CD4-positive, alpha-beta T cell treated with Interleukin-6 for 4 hours (primary cell): Measurements from ENCODE around the gene BRD2.
A peak's percentile ranks its signal among the peaks of the same experiment; 100 is the strongest.

Source experiments
- DNase-seq: peaks from one replicate; pipeline ENCODE4 v3.0.0-alpha.2; 2020; ENCODE audit warnings: mixed read lengths

The BRD2 gene

GRCh38 chr6:32973144-32974015, 5.0 kb downstream of the BRD2 start:
- DNase-seq, result peak; percentile 52

- DNase-seq, result peak; percentile 48
Observed at GRCh38 chr6:32974016-32974333, 5.6 kb downstream of the BRD2 start.

GRCh38 chr6:32974541-32975308, 6.3 kb downstream of the BRD2 start:
- DNase-seq, result no peak

DNA sequence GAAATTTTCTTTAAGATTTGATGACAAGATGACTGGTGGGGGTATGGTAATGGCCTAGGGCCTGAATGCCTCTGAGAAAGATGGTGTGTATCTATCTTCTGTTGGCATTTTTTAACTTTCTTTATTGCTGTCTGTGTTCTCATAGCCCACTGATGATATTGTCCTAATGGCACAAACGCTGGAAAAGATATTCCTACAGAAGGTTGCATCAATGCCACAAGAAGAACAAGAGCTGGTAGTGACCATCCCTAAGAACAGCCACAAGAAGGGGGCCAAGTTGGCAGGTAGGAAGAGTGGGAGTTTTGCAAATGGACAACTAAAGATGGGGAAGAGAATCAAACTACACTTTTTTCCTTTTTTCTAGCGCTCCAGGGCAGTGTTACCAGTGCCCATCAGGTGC, 7.5 kb downstream of the BRD2 start:
- no peak for DNase-seq

- no peak for DNase-seq
Observed at GRCh38 chr6:32976334-32977069, 8.1 kb downstream of the BRD2 start.

DNA sequence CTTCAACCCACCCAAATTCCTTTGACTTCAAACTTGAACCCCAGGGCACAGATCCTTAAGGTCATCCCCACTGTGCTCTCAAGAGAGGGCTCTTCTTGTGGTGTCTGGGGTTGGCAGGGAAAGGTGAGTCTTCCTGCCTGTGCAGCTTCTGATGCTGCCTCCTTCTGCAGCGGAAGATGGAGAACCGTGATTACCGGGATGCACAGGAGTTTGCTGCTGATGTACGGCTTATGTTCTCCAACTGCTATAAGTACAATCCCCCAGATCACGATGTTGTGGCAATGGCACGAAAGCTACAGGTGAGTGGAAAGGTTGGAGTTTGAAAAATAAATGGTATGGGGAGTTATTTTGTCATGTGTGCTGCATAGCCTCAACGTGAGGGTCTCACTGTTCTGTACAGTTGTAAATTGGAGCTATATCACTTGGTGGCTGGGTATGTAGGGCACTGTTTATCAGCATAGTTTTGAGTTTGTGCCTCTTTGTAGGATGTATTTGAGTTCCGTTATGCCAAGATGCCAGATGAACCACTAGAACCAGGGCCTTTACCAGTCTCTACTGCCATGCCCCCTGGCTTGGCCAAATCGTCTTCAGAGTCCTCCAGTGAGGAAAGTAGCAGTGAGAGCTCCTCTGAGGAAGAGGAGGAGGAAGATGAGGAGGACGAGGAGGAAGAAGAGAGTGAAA, 9.0 kb downstream of the BRD2 start:
- DNase-seq, result no peak

DNA sequence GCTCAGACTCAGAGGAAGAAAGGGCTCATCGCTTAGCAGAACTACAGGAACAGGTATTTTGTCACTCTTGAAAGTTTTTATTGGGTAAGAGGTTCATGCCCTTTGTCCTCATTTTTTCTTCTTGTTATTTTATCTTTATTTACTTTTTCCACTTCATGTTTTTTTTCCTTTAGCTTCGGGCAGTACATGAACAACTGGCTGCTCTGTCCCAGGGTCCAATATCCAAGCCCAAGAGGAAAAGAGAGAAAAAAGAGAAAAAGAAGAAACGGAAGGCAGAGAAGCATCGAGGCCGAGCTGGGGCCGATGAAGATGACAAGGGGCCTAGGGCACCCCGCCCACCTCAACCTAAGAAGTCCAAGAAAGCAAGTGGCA, 9.5 kb downstream of the BRD2 start:
- DNase-seq, result no peak

DNA sequence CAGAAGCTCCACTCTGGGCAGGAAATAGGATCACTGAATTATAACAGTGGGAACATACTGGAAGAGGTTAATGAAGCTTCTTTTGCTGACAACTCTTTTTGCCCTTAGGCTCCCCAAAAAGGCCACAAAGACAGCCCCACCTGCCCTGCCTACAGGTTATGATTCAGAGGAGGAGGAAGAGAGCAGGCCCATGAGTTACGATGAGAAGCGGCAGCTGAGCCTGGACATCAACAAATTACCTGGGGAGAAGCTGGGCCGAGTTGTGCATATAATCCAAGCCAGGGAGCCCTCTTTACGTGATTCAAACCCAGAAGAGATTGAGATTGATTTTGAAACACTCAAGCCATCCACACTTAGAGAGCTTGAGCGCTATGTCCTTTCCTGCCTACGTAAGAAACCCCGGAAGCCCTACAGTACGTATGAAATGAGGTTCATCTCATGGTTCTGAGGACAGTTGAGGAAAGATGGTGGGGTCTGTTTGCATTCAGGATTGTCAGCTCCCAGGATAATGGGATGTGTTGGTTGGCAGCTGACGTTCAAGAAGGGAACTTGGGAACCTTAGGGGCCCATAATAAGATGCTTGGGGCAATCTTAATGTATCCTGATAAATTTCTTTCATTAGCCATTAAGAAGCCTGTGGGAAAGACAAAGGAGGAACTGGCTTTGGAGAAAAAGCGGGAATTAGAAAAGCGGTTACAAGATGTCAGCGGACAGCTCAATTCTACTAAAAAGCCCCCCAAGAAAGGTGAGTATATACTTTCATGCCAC, 11.5 kb downstream of the BRD2 start:
- no peak for DNase-seq

GRCh38 chr6:32980488-32981038, 12.2 kb downstream of the BRD2 start:
- DNase-seq, result no peak

DNA sequence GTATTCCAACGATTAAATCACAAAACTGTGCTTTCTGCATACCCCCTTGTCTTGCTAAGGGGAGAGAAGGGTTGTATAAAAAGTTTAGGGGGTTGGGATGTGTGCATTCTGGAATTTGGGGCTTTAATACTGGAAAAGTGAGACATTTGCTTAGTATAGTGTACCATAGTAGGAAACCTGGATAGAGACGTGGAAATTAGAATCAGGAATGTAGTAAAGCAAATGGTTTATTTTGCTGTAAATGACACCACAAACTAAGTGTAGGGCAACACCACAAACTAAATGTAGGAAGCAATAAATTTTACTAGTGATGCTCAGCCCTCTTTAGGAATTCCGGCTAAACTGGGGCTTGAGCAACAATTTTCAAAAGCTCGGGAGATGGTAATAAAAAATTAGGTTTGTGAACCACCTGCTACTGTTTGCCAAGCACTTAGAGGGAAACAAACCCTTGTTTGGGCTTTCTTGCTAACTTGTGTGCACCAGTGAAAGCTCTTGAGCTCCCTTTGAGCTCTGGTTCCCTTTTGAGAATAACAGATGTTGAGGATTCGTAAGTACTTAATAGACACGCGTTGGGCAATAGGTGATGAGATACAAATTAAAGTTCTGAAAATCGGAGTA, 13.8 kb downstream of the BRD2 start:
- DNase-seq, result no peak

- DNase-seq, result no peak
Observed at GRCh38 chr6:32982702-32983492, 14.5 kb downstream of the BRD2 start.

GRCh38 chr6:32983493-32983848, 15.1 kb downstream of the BRD2 start:
- DNase-seq, result no peak

DNA sequence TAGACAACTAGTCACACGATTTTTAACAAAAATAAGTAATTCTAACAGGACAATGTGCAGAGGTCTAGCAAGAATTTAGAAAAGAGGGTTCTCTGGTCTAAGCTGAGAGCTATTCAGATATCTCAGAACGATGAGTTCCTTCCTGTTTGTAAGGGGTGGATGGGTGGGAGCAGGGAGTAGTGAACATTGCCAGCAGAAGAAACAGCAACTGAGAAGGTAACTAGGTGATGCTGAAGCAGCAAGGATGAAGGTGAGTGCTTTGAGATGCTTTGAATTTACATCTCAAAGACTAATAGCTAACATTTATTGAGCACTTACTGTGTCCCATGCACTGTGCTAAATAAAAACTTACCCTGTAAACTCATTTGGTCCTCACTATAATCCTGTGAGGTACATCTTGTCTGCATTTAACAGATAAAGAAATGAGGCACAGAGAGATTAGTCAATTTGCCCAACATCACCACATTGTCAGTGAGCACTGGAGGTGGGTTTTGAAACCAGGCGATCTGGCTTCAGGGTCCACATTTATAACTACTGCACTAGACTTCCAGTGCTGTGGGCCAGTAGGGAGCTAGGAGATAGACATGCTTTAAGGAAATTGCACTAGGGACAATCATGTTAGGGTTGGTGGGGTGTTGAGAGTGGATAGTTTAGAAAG, 15.7 kb downstream of the BRD2 start:
- DNase-seq, result no peak

DNA sequence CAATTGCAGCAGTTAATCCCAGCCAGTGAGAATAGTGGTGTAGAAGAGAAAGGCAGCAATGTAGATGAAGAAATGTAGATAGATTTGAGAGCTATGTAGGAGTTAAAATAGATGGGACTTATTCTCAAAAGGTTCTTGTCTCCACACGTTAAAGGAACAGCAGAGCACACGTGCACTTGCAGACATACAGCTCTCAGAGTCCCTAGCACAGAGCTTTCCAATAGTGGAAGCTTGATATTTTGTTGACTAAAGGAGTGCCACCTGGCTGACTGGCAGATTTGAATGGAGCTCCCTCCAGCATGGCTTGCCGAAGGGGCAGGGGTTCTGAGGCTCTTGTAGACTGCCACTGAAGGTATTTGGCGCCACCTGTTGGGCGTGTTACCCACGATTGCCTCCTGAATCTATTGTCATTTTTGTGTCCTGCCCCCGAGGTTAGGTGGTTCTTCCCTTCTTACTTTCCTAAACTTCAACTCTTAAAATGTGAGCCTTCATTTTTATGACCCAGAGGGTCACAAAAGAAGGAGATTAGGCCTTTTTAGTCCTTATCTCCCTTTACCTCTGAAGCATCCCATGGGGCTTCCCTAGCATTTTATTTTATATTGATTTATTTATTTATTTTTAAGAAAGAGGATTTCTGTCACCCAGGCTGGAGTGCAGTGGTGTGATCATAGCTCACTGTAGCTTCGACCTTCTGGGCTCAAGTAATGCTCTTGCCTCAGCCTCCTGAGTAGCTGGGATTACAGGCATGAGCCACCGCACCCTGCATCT, 16.4 kb downstream of the BRD2 start:
- peak; percentile 95 for DNase-seq

DNA sequence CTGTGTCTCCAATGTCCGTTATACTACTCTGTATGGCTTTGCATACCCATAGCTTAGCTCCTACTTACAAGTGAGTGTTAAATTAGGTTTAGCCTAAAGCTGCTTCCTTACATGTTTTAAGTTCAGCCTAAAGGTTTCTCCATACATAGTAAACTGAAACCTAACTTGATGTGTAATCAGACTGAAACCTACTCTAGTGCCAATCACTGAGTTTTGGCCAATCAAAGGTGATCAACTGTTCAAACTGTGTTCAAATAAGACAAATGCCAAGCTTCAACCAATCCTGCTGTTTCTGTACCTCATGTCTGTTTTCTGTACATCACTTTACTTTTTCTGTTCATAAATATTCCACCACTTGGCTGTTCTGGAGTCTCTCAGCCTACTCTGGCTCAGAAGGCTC, 21.0 kb downstream of the BRD2 start:
- no peak for DNase-seq

DNA sequence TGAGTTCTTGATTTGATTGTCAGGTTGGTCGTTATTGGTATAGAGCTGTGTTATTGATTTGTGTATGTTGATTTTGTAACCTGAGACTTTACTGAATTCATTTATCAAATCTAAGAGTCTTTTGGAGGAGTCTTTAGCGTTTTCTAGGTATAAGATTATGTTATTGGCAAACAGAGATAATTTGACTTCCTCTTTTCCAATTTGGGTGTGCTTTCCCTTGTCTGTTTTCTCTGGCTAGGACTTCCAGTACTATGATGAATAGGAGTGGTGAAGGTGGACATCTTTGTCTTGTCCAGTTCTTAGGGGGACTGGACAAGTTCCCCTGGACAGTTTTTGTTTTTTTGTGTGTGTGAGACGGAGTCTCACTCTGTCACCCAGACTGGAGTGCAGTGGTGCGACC, 23.6 kb downstream of the BRD2 start:
- DNase-seq, result no peak

DNA sequence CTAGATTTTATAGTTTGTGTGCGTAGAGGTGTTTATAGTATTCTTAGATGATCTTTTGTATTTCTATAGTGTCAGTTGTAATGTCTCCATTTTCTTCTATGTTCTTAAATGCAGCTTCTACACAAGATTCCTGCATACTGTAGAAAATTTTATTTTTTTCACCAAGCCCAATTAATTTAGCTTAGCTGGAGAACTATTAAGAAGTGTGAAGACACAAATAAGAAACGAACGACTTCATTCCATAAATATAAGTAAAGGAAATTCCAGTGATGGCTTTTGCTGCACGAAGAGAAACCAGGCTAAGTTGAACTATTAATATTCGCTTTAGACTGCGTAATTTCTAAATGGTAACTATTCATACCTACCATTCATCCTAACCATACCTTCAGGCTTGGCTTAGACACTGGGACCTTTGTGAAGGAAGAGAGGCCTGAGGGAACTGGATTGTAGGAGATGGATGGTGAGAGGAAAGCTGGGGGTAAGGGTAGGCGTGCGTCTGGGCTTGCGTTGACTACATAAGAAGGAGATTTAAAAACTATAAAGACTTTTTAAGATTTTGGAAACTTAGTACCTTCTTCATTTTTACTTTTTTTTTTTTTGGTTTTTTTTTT, 25.1 kb downstream of the BRD2 start:
- DNase-seq, result no peak

- DNase-seq, result no peak
Observed at GRCh38 chr6:32995448-32995847, 27.1 kb downstream of the BRD2 start.

DNA sequence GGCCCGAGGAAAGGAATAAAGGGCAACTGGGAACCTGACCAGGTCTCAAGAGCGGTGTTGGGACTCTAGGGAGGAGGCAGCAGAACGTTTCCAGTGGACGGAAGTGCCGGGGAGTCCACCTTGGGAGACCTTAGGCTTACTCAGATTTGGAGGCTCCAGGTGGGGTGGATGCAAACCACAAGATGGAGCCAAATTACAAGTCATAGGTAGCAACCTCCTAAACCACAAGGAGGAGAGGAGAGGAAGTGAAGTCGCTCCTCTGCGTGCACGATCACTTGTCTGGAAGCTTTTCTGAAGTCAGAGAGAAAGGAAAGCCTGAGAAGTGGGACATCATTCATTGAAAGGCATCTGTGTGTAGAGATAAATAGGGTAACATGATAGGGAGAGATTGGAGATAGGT, 31.7 kb downstream of the BRD2 start:
- peak; percentile 31 for DNase-seq
